Stimulated activated CD4-positive, alpha-beta T cell treated with anti-CD3 and anti-CD28 coated beads, Interleukin-12 subunit alpha, Interleukin-12 subunit beta, amount 100 ng/mL, for 48 hours (primary cell): ENCODE data around the gene CCDC87.
A peak's percentile ranks its signal among the peaks of the same experiment; 100 is the strongest.
"Not testable (repeated sequence)": the region's sequence is repeated elsewhere in the genome, so short reads cannot be mapped to it uniquely, and the experiment has no call there.

Source experiments
- DNase-seq, 3 donors: peaks; one replicate each; pipeline ENCODE4 v3.0.0-alpha.2; 2020; ENCODE audit warnings: low read depth in 2 of 3, low spot score in 1 of 3

CCDC87 gene

DNA sequence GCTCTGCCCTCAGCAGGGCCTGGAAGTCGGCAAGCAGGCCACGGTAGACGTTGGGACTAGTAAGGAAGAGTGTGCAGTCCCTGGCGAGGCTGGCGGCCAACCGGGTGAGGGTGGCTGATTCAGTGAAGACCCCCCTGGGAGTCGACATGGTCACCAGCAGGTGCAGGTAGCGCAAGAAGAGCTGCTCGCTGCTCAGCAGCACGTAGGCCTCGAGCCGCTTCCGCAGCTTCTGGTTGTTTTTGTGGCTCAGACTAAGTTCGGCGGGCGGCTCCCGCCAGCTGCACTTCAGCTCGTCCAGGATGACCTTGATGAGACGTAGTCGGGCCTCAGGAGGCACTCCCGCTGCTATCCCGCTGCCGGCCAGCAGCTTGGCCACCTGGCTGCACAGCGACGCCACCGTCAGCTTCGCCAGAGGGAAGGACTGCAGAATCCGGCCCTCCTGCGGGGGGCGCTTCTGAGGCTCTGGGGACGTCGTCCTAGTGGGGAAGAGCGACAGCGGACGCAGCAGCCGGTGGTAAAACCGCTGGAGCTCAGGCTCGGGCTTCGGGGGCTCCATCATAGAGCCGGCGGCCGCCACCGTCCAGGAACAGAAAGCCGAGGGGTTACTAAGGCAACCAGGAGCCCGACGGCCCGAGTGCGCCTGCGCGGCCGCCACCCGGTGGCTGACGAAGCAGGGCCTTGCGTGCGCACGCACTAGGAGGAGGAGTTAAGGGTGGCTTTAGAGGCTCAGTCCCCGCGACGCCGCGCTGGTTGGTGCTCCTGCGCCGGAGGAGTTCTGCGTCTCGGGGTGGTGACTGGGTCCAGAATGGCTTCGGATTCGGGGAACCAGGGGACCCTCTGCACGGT, at the start of gene CCDC87, which contains the start of gene CCS:
Gene CCDC87, minus strand, starts transcription at position 607 of the 846 bp plus-strand sequence. Its CDS starts 48 bp downstream, at position 559.
Gene CCS, plus strand, starts transcription at position 729 of the 846 bp plus-strand sequence. Its CDS starts 77 bp downstream, at position 806.
- peak; percentile 96 to 99 (median 97) for DNase-seq

GRCh38 chr11:66641834-66642233, 49.0 kb upstream of the CCDC87 start:
- no peak for DNase-seq

GRCh38 chr11:66639814-66640340, 47.0 kb upstream of the CCDC87 start:
- DNase-seq, result not testable (repeated sequence)

- DNase-seq, result no peak
Measured at GRCh38 chr11:66639066-66639813, 46.4 kb upstream of the CCDC87 start.

GRCh38 chr11:66638177-66639065, 45.6 kb upstream of the CCDC87 start, which contains the start of gene RBM4:
RBM4 (plus strand) TSS chr11:66638703; CDS start chr11:66639712, 1,009 bp downstream.
- DNase-seq, result peak; percentile 92 to 97 (median 96)

DNA sequence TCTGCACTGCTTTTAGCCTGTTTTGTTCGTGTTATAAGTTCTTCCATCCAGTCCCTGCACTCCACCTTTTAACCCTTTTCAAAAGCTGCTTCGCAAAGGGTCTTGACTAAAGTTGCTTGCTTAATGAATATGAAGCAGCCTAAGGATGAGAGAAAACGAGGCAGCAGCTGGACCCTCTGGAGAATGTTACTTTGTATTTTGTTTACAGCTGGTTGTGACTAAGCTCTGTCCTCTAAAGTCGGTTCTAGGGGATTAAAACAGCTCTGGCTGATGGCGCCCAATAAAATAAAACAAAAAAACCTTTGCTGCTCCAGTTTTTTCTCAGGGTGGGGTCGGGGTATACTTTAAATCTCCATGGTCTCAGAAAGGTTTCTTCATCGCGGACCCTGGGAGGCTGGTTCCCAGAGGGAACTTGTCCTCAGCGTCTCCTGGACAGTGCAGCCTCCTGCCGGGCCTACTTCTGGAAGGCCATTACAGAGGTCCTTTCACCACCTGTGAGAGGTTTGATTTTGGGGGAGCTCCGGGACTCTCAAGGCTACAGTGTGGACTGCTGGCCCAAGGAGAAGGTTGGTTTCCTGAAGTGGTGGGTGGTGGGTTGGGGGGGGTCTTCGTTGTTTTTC, 44.8 kb upstream of the CCDC87 start:
- no peak for DNase-seq

GRCh38 chr11:66636411-66636810, 43.5 kb upstream of the CCDC87 start:
- DNase-seq, result no peak

DNA sequence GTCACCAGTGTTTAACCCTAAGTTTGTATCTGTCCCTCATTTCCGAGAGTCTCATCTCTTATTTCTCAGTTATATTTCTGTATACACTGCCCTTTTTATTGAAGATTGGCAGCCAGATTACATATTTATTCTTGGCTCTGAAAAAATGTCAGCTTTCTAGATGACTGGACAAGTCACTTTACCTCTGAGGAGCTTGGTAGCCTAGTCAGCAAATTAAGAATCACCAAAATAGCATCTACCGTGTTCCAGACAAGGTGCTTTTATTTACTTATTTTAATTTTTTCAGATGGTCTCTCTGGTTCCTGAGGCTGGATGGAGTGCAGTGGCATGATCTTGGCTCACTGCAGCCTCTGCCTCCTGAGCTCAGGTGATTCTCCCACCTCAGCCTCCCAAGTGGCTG, 40.1 kb upstream of the CCDC87 start:
- no peak for DNase-seq

- no peak for DNase-seq
Measured at GRCh38 chr11:66631883-66632282, 39.0 kb upstream of the CCDC87 start.

DNA sequence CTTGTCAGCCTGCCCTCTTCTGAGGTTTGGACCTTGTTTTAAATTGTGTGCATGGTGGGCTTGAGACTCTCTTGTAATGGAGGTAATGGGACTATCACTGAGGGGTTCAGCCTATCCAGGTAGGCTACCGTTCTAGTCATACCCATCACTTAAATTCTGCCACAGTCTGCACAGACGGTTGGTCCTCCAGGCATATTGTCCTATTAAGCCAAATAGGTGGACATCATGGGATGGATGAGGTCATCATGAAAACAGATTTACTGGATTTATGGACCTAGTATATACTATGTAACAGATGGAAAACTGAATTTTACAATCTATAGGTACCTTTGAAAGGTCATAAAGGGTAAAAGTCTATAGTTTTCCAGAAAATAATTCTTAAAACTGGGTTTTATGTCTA, 36.5 kb upstream of the CCDC87 start:
- DNase-seq, result no peak

GRCh38 chr11:66628061-66628603, 35.3 kb upstream of the CCDC87 start:
- DNase-seq, result no peak

GRCh38 chr11:66626926-66627325, 34.1 kb upstream of the CCDC87 start:
- no peak for DNase-seq

DNA sequence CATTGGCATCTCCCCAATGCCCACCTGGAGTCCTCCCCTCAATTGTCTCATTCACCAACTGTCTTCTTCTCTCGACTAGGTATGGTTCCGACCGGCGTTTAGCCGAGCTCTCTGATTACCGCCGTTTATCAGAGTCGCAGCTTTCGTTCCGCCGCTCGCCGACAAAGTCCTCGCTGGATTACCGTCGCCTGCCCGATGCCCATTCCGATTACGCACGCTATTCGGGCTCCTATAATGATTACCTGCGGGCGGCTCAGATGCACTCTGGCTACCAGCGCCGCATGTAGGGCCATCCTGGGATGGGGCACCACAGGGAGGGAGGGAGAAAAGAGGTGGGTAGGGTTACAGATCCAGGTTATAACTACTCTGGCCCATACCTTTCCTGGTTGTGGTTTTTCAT, 33.5 kb upstream of the CCDC87 start:
- no peak for DNase-seq

DNA sequence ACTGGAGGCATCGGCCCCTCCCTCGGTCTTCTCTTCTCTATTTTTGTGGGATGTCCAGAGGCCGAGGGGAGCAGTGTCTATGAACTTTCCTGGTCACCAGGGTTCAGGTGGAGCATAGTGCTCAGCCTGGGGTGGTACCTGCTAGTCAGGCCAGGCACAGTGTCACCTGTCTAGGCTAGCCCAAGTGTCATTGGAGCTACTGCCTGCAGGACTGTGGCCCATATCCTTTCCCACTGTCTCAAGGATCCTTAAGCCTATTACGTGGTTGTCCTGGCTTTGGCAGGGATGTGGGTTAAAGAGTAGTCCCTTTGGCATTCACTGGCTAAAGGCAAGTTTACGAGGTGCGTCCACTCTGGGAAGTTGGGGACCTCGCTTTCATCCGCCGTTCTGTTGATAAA, 32.9 kb upstream of the CCDC87 start:
- DNase-seq, result no peak

GRCh38 chr11:66625041-66625751, 32.3 kb upstream of the CCDC87 start:
- no peak for DNase-seq

- DNase-seq, result no peak
Measured at GRCh38 chr11:66624450-66624849, 31.6 kb upstream of the CCDC87 start.

GRCh38 chr11:66619080-66619554, 26.3 kb upstream of the CCDC87 start:
- DNase-seq, result no peak

GRCh38 chr11:66617155-66617834, 24.4 kb upstream of the CCDC87 start:
- no peak for DNase-seq
